Purkinje cell (primary cell): Measurements from ENCODE around the gene COLEC12. TPM values are rescaled to one million over a fixed set of nuclear protein-coding genes. Genes with fewer than 3 reads are reported as not detected.

ENCODE experiments used
- polyA plus RNA-seq: library from polyadenylated mRNA; unstranded; fragments of >200 nt; fragmentation: Nextera tagmentation; gene quantifications from 2 replicates; pipeline ENCODE4 v1.2.1, GENCODE V29; 2014

The COLEC12 gene
- polyA plus RNA-seq: 1.6 and 3.2 TPM in 2 replicates

DNA sequence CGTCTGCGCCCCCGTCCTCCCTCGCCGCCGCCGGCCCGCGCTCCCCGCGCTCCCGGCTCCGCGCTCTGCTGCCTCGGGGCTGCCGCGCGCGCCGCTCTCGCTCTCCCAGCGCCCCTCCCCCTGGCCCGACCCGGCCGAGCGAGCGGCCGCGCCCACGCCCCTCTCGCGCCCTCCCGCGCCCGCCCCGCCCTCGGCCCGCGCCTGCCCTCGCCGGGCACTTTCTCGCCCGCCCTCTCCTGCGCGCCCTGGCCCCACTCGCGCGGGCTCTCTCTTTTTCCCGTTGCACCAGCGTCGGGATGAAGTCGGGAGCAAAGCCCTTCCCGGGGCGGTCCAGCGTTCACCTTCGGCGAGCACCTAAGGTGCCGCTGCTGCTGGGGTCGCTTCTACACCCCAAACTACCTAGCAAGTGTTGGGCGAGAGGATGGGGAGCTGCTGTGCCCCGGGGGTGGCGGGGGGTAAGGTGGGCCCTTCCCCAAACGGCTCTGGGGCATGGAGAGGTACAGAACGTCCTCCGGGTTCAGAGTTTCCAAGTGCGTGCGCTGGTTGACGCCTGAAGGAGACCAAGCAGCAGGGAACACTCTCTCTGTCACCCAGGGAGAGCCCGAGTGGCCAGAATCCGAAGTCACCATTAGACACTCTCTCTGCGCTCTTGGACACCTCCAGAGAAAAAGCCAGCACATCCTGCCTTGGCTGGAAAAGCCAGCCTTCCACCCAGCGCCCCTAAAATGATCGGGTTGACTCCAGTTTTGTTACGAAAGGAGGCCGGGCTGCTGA is at the start of gene COLEC12:
Gene COLEC12, minus strand, starts transcription at position 70 of the 774 bp plus-strand sequence. CDS start 187 bp downstream, outside the sequence.

DNA sequence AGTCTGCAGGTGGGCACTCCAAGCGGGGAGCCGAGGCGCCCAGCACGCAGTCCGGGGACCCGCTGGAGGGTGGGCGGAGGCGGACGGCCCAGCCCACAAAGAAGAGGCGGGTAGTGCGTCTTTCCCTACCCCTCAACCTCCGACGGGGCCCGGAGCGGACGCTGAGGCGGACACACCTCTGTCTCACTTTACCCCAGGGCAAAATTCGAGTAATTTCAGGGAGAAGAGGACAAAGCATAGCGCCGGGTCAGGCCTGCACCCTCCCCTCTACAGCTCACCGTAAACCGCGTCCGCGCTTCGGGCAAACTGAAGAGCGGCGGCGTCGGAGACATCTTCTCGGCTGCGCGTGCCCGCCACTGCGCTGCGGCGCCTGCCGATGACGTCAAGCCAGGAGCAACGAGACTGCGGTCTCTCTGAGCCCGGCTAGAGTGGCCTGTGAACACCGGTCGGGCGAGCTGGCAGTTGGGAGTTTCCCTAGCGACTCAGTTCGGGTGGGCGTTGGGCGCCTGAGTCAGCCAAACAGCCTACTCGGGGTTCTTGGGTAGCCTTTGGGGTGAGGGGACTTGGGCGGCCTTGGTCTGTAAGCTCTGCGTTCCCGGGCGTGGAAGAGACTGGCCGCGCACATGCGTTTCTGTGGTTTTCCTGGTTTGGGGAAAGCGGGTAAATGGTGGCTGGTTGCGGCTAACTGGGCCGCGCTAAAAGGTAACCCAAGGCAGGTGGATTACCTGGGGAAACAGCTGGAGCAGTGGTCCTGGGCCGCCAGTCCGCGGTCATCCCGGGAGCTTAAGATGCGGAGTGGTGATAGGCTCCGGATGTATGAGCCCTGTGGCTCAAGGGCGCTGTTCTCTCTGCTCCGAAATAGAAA is 232.6 kb downstream of the COLEC12 start, which contains the start of gene THOC1:
Gene THOC1, minus strand, starts transcription at position 360 of the 865 bp plus-strand sequence. Its CDS starts 28 bp downstream, at position 332.

Other genes with a start within 250 kb of the COLEC12 start
- 7.5 and 25.9 TPM in 2 replicates for gene THOC1, start 232.7 kb downstream of the COLEC12 start, polyA plus RNA-seq
- gene CETN1, start 79.7 kb upstream of the COLEC12 start, polyA plus RNA-seq: not detected in 2 replicates
- 41.6 and 41.8 TPM in 2 replicates for gene CLUL1, start 96.3 kb upstream of the COLEC12 start, polyA plus RNA-seq
- gene TYMS, start 157.0 kb upstream of the COLEC12 start, polyA plus RNA-seq: 1.1 and 1.4 TPM in 2 replicates
- 4.2 and 6.4 TPM in 2 replicates for gene ENOSF1, start 211.9 kb upstream of the COLEC12 start, polyA plus RNA-seq